Activated CD4-positive, alpha-beta T cell treated with anti-CD3 and anti-CD28 coated beads, Interleukin-2, amount 50 U/mL, for 48 hours (primary cell): ENCODE data around the gene RBM7.

Experiments used
- DNase-seq, 2 experiments: peaks; one replicate each; pipeline ENCODE4 v3.0.0-alpha.2; 2020

The RBM7 gene

DNA sequence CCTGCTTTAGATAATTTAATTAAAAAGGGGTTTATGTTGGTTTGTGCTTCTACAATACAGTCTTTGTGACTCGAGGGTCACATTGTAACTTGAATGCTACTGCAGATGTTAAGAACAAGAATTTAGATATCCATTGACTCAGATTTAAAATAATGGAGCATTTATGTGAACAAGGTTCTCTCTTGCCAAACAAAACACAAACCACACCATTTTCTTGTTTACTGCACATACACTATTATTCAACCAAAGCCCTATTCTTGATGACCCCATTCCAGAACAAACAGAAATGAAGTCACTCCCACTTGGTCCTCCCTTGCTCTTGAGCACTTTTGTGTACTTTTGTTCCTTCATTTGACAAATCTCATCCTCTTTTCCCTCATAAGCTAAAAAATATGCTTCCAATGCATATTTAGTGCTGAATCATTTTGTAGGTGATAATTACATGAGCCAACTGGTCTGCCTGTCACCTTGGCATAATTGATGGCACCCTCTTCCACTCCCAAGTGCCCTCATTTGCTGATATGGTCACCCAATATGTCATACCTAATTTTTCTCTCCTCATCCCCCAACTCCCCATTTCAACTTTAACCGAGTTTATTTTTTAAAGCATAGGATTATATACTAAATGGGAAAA is 3.0 kb upstream of the RBM7 start:
- DNase-seq = no peak

DNA sequence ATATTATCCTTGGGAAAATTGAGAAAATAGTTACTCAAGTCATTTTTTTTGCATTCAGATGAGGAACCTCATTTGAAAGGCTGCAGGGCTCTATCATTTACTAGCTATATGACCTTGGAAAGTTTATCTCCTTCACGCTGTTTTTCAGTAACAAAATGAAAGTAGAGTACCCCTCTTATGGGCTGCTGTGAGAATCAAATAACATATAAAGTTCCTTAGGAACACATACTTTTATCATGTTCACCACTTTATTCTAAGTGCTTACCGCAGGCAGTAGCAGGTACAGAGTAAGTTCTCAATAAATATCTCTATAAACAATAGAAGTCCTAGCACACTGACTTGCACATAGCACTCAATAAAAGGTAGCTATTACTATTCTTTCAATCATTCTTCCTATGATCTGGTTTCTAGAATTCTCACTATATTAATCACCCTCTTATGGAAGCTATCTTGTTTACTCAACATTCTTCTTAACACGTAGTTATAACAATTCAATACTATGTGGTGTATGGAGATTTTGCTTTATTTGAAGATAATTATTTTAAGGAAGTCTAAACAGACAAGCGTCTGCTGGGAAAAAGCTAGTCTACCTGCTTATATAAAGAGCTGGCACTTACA is 2.1 kb upstream of the RBM7 start:
- DNase-seq = no peak

DNA sequence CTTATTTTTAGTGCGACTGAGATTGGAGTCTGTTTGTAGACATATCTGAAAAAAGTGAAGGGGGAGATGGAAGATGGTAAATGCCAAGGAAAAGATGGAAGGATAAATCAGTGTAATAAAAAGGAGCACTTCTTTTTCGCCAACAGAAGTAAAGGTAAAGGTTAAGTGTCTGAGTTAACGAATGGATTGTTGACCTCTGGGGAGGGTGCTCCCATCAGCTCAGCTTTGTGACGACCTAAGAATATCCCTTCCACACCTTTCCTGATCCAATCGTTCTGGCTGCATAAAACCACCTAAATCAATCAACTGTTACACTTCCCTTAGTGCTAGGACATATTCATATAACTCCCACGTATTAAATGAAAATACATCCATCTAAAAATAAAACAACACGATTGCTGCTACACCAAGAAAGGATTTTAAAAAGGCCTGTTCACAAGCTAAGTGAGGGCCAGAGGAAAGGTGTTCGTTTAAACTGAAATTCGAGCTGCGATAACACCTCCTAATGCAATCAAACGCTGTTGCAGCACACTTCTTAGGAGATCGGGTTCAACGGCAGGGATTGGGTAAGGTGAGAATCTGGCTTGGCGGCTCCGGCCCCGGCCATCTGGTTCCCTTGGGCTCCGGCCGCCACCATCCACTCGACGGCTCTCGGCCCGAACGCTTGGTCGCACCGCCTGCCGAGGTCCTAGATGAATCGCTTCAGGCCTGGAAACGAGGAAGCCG is 813 bp upstream of the RBM7 start:
- DNase-seq = no peak

DNA sequence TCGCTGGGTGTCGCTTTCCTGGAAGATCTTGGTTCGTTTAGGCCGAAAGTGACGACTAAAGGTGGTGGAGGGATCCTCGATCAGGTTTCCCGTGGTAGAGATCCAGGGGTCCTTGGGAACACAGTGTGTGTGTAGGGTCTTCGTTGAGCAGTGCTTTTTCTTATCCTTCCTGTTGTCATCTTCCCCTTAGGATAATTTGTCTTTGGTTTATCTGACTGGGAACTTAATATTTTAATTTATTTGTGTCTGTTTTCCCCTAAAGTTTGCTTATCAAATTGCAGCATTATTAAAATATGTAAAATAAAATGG is 403 bp downstream of the RBM7 start:
- no peak for DNase-seq

DNA sequence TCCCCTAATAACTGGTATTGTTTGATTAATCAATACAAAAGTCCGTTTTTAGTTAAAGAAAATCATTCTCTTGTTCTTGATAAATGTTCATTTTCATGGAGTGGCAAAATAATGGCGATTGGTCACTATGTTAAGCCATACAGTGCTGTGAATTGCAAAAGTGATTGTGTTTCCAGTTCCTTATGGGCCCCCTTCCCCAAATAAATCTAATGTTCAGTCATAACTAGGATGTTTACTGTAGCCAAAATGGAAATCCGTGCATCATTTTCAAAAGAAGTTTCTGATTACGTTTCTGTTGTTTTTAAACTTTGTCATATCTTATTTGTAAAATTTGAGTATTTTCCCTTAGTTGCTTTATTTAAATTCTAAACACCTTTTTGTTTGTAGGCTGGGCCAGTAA is 845 bp downstream of the RBM7 start:
- DNase-seq = no peak

DNA sequence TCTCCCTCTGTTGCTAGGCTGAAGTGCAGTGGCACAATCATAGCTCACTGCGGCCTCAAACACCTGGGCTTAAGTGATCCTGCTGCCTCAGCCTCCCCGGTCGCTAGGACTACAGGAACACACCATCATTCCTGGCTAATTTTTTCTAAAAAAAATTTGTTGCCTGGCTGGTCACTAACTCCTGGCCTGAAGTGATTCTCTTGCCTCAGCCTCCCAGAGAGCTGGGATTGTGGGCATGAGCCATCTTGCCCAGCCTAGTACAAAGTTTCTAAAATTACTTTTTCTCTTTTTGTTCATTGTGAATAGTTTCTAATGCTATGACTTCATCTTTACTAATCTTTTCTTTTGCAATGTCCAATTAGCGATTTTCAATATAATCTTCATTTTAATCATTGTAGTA is 12.5 kb downstream of the RBM7 start:
- DNase-seq = no peak

DNA sequence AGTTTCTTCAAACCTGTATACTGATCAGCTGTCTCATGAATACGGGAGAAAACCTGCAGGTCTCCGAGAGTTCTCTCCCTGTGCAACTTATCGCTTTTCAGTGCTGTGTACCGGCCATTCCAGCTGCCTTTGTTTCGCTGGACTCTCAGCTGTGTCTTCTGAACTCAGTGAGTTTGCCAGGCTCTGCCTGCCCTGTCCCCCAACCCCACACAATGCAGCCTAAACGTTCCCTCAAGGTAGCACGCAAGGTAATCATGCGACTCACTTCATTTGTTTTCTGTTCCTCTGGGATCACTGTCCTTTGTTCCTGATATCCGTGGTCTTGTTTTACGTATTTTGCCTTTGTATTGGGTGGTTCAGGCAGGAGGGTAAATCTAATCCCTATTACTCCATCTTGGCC is 13.5 kb downstream of the RBM7 start:
- DNase-seq = no peak

DNA sequence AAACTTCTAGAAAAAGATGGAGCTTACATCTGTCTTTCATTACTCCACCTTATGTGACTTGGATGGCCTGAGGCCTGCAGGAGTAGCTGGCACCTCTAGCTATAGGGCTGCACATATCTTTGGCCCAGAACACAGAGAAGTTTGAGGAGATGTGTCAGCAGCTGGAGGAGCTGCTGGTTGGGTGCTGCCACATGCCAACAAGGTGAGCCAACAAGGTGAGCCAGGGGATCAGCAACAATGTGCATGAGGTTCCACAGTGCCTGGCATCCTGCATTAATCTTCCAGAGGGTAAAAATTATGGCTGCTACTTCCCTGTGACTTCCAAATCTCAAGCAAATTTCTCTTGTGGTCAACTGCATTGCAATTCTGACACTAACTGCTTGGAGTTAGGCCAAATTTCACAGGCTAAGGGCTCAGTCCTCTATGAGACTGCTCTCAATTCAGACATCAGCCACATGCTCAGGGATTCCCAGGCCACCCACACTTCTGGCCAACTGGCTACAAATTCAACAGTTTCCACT is 16.0 kb downstream of the RBM7 start:
- no peak for DNase-seq

DNA sequence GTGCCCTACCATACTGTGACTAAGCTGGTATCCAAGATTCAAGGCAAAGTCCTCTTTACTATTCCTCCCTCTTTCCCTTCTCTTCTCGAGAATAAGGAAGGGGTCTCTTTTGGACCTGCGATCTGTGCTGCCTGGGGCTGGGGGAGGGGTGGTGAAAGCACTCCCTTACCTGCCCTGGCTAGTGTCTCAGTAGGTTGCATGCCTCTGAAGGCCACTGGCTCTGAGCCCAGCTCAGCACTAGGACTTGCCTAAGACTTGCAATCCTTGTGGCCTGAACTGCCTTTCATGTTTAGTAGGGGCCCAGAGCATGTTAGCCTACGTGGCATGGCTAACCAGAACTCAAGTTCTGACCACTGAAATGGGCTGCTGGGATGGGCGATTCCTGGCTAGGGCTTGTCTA is 25.8 kb downstream of the RBM7 start:
- DNase-seq = no peak

DNA sequence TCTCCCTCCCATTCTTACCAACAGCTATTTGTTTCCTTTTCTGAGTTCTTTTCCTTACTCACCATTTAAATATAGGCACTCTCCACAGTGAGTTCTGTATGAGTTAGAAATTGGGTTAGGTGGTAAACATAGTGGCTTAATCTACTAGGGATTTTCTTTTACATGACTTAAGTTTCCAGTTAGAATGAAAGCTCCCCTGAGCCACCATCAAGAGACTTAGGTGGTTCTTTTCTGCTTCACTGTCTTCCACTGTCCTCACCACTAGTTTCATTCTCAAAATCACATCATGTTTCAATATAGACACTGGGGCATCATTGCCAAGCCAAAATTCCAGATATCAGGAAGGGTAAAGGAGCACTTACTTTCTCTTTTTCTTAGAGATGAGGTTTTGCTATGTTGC is 29.8 kb downstream of the RBM7 start:
- no peak for DNase-seq

DNA sequence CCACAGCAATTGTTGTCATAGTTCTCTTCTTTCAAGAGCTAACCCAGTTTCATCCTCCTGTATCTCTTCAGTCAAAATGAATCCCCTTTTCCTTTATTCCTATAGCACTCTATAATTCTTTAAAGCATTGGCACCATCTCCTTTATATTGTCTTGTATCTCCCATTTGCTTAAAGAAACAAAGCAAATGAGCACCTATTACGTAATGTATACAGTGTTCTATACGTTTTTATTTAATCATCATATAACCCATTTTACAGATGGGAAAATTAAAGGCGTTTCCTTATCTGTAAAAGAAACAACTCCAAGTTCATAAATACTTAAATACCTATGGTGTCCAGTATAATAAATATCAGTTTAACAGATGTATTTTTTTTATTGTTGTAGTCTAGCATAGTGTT is 32.4 kb downstream of the RBM7 start:
- no peak for DNase-seq

DNA sequence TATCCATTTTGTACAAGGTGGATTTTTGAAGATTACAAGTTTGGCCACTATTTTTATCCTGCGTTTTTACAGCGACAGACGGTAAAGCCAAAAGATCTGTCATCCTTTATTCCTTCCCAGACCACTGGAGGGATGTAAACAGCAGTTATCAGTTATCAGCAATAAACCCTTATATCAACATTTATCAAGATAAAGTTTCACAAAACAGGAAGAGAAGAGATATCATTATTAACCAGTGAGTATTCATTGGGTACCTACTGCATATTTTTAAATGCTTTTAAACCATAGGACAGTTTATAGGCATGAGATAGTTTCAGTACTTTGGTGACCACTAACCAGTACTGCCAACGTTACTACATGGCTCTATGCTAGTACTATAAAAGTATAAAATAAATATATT is 32.9 kb downstream of the RBM7 start:
- no peak for DNase-seq

DNA sequence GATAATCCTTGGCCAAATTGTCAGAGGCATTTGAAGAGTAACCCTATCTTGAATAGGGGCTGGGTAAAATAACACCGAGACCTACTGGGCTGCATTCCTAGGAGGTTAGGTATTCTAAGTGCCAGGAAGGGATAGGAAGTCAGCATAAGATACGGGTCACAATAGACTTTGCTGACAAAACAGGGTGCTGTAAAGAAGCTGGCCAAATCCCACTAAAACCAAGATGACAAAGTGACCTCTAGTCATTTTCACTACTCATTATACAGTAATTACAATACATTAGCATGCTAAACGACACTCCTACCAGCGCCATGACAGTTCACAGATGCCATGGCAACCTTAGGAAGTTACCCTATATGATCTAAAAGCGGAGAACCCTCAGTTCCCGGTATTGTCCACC is 37.8 kb downstream of the RBM7 start:
- DNase-seq = no peak

DNA sequence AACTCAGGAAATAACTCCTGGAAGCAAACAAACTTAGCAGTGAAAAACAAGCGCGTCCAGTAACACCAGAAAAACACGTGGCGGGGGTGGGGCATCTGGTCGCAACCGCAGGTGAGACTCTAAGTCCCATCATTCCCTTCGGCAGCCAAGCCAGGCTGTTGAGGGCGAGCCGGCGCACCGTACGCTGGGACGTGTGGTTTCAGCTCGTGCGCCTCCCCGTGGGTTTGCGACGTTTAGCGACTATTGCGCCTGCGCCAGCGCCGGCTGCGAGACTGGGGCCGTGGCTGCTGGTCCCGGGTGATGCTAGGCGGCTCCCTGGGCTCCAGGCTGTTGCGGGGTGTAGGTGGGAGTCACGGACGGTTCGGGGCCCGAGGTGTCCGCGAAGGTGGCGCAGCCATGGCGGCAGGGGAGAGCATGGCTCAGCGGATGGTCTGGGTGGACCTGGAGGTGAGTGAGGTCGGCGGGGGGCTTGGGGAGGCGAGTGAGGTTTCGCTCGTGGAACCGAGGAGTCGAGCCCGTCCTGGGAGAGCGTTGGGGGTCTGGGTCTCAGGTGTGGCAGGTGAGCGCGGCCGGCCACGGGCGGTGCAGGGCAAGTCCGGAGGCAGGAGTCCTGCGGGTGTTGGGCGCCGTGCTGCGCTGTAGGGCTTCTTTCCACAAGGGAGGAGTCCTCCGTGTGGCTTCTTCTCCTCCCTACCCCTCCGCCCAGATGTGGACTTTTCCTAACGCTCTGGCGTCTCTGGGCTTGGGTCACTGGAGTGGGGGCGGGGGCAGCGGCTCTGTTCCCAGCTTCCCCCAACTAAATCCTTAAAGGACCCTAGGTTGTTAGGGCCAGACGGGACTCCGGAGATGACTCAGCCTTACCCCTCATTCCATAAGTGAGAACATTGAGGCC is 39.0 kb downstream of the RBM7 start, which contains the start of gene REXO2:
TSS of gene REXO2 (plus strand) at position 239 of the 892 bp plus-strand sequence. CDS start at position 301, 62 bp downstream.
- DNase-seq = peak; percentile 92 to 94

DNA sequence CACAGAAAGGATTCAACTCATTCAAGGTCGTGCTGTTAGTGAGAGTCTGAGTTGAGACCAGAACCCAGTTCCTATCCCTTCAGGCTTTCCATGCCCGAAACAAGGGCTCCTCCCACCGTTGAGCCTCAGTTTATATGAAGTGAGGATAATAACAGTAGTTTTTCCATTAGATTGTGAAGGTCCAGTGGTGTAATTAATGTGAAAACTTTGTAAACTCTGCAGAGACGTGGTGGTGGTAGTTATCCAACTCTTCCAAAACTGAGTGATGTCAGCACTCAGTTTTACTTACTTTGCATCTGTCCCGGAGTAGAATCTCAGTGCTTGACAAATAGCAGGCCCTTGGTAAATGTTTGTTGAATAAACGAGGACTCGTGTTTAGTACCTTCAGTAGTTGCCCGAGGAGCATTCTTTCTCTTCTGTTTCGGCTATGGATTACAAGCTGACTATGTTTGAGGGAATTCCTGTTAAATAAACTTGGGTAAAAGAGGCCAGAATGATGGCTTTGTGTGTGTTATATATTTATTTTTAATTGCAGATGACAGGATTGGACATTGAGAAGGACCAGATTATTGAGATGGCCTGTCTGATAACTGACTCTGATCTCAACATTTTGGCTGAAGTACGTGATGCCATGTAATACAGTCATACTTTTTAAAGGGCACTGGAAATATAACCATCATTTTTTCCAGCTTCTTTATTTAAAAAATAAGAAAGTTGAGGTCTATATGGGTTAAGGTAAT is 39.8 kb downstream of the RBM7 start:
- DNase-seq = no peak

DNA sequence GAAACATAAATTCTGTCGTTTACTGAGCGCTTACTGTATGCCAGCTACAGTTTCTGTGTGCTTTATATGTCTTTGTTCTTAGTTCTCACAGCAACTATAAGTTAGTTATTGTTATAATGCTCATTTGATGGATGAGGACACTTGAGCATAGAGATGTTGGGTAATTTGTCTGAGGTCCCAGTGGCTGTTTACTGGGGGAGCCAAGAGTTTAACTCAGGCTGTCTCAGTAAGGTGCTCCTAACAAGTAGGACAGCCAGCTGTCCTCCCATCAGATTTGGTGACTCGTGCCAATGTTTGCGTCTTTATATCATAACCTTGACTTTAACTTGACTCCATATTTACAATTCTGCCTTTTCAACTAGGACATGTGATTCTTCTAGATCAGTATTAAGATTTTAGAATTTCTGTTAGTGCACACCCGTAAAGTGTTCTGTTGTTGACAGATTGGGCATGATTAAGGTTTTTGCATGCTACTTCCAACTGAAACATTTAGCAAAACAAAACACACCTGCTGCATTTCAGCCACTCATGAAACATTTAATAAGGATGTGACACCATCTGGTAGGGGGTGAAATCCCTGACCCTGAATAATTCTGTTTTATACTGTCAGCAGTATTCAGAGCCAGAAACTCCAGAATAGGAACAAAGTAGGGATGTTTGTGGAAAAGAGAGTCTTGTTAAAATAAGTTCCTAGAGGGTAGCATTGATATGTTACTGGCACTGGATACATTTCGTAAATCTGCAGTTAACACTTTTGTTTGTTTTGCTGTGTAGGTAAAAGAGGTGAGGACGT is 40.7 kb downstream of the RBM7 start:
- no peak for DNase-seq

DNA sequence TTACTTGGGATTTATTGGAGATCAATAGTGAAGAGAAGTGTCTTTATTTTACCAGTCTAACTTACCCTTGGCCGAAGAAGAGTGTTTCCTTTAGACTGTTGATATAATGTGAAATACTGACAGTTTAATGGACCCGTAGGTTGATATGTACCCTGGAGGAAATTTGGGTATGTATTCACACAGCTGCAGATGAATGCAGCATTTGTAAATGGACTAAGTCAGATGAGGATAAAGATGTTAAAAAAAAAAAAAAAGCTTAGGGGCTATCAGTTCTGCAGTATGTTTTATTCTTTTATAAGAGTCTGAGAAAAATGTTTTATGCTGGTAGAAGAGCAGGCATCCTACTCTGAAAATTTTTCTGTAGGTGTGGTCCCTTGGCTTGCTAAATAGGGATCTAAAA is 41.5 kb downstream of the RBM7 start:
- no peak for DNase-seq

DNA sequence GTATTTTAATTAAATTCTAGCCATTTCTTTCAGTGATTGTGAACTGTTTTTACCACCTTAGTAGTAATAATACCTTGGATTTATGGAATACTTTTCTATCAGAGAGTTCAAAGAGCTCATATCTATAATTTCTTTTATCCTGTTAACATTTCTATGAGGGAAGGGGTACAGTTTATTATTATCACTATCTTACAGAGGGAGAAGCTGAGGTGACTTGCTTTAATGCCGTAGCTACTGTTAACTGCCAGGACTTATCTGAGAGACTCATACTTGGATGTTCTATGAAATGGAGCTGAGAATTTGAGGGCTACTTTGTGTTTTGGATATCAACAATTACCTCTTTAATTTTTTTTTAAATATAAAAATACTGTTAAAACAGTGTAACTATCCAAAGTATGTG is 42.1 kb downstream of the RBM7 start:
- no peak for DNase-seq

DNA sequence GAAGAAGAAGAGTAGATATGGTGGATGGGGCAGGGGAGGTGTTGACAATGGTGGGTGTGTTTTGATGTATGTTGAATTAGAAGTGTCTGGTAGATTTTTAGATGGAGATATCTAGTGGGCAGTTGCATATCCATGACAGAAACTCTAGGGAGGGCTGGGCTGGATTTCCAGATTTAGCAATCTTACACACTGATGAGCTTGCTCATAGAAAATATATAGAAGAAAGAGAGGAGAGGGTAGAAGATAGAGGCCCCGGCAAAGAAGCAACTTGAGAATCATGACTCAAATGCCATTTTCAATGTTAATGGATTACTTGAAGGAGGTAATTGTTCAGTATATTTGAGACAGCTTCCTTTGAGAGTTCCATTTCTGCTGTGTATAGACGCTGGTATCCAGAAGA is 47.0 kb downstream of the RBM7 start:
- no peak for DNase-seq

DNA sequence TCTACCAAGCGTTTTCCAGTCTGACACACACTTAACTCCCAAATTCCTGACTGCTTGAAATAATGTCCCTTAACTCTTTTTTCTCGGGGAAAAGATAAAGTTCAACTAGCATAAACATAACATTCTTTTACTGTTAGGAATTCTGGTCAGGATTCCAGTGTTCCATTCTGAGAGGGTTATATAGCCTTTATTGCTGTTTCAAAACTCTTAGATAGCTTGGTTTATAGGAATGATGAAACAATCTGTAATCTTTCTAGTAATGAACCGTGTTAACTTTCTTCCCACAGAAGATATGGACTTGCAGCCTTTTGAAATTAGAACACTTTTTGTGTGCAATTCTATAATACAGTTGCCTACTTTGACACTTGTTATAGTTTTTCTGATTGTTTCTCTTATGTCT is 47.4 kb downstream of the RBM7 start:
- no peak for DNase-seq

DNA sequence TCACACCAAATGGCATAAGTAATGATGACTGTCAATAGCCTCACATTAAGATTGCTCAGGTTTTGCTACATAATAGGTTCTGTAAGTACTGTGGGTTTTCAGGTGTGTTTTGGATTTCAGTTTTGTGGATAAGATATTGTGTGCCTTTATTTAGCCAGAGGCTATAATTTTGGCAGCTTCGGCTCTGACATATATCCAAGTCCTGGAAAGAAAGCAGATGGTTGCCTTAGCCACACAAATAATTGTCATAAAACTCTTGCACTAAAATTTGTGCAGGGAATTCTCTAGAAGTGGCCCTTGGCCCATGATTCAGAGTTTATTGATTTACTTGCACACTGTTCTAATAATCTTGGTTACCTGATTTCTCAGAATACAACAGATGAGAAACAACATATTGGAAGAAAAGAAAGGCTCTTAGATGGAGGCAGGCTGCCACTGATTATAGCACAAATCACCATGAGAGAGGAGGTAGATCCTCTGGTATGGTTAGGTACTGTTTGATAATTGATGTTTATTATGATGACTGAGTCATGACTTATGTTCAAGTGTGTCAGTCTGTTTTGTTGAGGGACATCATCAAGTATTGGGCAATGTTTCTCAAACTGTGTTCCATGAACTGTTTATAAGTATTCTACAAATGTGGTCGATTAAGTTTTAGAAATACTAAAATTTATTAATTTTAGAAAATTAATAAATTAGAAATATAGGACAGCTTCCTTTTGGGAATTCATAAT is 48.5 kb downstream of the RBM7 start:
- DNase-seq = no peak
